ENCODE results near the gene NAIF1.
A peak's percentile ranks its signal among the peaks of the same experiment; 100 is the strongest.

The NAIF1 gene

GRCh38 chr9:128096616-128097536 is 29.8 kb upstream of the NAIF1 start:
- Mint-ChIP-seq H3K4me1 (peaks cover 93% of the 10 kb centered on the region), H3K27ac (peak overlapping the region in 1 of 2 donors; percentile 48), H3K9me3 (no peaks in the 10 kb centered on the region), H3K4me3 (no peak overlapping the region), H3K27me3 (no peaks in the 10 kb centered on the region)
- ATAC-seq (no peak), DNase-seq (no peak)

DNA sequence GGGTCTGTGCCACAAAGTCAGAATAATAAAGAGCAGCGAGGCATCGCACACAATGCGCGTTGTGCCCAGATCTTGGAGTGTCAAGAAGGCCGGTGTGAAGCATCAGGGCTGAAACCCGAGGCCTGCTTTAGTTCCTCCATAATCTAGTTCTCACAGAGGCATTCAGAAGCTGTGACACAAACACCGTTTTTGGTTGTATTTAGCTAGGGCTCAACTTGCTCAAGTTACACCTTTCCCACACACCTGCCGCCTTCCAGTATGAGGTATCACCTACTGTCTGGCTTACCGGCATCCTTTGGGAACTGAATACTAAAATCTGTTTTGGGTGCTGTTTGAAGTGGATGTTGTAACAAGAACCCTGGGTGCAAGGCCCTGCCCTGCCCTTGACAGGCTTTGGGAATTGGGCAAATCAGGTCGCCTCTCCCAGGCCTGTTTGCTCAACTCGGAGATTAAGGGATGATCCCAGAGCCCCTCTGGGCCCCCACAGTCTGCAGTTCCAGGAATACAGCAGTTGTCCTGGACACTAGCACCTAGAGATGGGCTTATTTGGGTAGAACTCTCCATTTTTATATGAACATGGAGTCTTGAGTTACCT is 27.9 kb upstream of the NAIF1 start:
- Mint-ChIP-seq H3K27ac (peak overlapping the region in 1 of 2 donors; percentile 99), H3K27me3 (no peaks in the 10 kb centered on the region), H3K4me1 (peaks cover 94% of the 10 kb centered on the region), H3K9me3 (no peaks in the 10 kb centered on the region), H3K4me3 (peak overlapping the region; percentile 78 to 79)
- ATAC-seq, result no peak
- no peak for DNase-seq

DNA sequence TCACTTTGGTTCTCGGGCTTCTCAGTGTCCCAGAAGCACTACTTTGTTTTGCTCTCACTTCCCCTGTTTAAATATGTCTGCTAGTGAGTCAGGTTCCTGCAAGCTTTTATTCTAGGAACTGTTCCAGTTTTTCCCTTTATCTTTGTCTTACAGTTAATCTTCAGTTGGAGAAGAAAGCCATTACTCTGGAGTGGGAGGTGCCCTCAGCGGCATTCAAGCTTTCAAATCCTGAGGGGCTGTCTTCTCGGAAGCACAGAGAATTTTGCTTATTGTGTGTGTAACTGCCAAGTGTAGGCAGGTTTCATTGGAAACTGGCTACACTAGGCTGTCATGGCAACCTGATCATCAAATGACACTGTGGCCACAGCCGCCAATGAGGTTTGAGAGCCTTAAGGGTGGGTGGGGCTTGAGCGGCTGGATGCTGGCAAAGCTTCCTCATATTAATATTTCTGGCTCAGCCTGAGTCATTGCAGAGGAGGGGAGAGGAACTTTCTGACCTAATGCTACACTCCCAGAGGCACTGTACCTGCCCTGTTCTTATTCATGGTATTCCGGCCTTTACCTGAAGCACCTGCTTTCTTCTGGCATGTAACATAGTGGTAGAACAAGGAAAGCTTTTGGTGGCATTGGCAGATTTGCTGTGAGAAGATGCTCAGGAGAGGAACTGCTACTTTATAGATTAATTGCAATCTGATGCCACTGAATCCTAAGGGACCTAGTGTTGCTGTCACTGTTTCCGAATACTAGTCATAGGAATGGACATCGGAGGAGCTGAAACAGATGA is 27.2 kb upstream of the NAIF1 start:
- peak; percentile 62 to 80 for DNase-seq
- peak; percentile 95 for ATAC-seq
- no peaks in the 10 kb centered on the region for H3K27me3 Mint-ChIP-seq

DNA sequence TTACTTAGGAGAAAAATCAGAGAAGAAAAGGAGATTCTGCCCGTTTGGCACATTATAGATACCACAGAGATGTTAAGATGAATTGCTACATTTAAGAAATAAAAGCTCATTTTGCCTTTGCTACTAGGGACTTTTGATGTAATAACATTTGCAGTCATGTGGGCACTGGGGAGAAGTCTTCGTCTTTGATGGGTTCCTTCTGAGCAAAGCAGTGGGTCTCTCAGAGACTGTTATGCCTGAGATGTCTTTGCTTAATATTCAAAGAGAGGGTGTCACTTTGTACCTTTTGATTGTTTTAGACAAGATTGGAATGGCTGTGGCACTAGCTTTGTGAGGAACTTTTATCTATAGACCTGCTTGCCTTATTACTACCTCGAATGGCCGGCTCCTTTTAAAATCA is 25.9 kb upstream of the NAIF1 start:
- ATAC-seq, result no peak
- Mint-ChIP-seq H3K9me3 (no peaks in the 10 kb centered on the region), H3K4me1 (peaks cover 90% of the 10 kb centered on the region), H3K4me3 (peak overlapping the region; percentile 79 to 80), H3K27ac (peak overlapping the region; percentile 77 to 96), H3K27me3 (no peaks in the 10 kb centered on the region)
- no peak for DNase-seq

More for the DNA sequence above, 27.2 kb upstream of the NAIF1 start:
- H3K4me1 Mint-ChIP-seq, result peaks cover 94% of the 10 kb centered on the region
- H3K9me3 Mint-ChIP-seq, result no peaks in the 10 kb centered on the region
- H3K27ac Mint-ChIP-seq, result peak overlapping the region; percentile 96 to 99
- H3K4me3 Mint-ChIP-seq, result peak overlapping the region; percentile 78 to 79

- no peak for DNase-seq
- H3K27ac Mint-ChIP-seq, result peak overlapping the region in 1 of 2 donors; percentile 96
- peak overlapping the region; percentile 79 to 80 for H3K4me3 Mint-ChIP-seq
- peaks cover 89% of the 10 kb centered on the region for H3K4me1 Mint-ChIP-seq
- no peaks in the 10 kb centered on the region for H3K27me3 Mint-ChIP-seq
- no peaks in the 10 kb centered on the region for H3K9me3 Mint-ChIP-seq
- ATAC-seq, result no peak
Observed at GRCh38 chr9:128092199-128092977, 25.3 kb upstream of the NAIF1 start.

GRCh38 chr9:128091571-128091970 is 24.5 kb upstream of the NAIF1 start:
- no peaks in the 10 kb centered on the region for H3K9me3 Mint-ChIP-seq
- DNase-seq (no peak), ATAC-seq (no peak)
- H3K4me1 Mint-ChIP-seq, result peaks cover 81% of the 10 kb centered on the region
- peak overlapping the region; percentile 70 to 76 for H3K4me3 Mint-ChIP-seq
- H3K27ac Mint-ChIP-seq, result peak overlapping the region; percentile 74 to 85
- no peaks in the 10 kb centered on the region for H3K27me3 Mint-ChIP-seq

DNA sequence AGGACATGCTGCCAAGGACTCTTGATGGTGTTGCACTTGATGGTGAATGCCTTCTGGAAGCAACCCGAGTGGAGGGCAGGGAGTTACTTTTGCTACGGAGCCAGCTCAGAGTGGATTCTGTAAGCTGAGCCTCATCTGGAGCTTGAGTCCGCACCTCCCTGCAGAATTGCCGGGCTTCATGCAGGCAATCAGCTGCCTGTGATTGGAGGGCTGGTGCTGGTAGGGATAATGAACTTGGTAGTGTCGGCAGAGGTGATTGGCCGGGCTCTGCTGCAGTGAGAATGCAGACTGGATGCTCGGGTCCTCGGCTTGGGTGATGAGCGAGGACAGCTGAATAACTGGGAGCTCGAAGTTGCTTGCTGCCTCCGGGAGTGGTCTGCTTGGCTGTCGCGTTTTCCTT is 24.0 kb upstream of the NAIF1 start:
- no peaks in the 10 kb centered on the region for H3K27me3 Mint-ChIP-seq
- no peak for ATAC-seq
- H3K9me3 Mint-ChIP-seq, result no peaks in the 10 kb centered on the region
- DNase-seq, result no peak
- peaks cover 77% of the 10 kb centered on the region for H3K4me1 Mint-ChIP-seq
- peak overlapping the region in 1 of 2 donors; percentile 44 for H3K4me3 Mint-ChIP-seq
- peak overlapping the region in 1 of 2 donors; percentile 78 for H3K27ac Mint-ChIP-seq

DNA sequence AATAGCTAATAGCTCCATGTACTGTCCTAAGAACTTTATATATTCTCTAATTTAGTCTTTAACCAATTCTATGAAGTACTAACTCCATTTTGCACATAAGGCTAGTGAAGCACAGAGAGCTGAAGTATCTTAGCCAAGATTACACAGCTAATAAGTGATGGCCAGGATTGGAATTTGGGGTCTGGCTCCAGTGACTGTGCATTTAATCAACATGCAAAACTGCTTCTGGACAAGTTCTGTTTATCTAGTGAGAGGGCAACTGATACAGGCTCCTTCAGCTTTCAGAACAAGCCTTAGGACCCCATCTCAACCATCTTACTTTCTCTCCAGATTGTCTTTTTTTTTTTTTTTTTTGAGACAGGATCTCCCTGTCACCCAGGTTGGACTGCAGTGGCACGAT is 22.2 kb upstream of the NAIF1 start:
- no peak for DNase-seq
- H3K4me3 Mint-ChIP-seq, result no peak overlapping the region
- no peak overlapping the region for H3K27ac Mint-ChIP-seq
- ATAC-seq, result no peak
- no peaks in the 10 kb centered on the region for H3K27me3 Mint-ChIP-seq
- H3K4me1 Mint-ChIP-seq, result peaks cover 73% of the 10 kb centered on the region
- H3K9me3 Mint-ChIP-seq, result no peaks in the 10 kb centered on the region

- ATAC-seq (peak; percentile 42), DNase-seq (no peak)
- peak overlapping the region in 1 of 2 donors; percentile 33 for H3K4me3 Mint-ChIP-seq
- H3K27ac Mint-ChIP-seq, result no peak overlapping the region
- H3K9me3 Mint-ChIP-seq, result no peaks in the 10 kb centered on the region
- no peaks in the 10 kb centered on the region for H3K27me3 Mint-ChIP-seq
- peaks cover 70% of the 10 kb centered on the region for H3K4me1 Mint-ChIP-seq
Observed at GRCh38 chr9:128088253-128088945, 21.3 kb upstream of the NAIF1 start.

GRCh38 chr9:128087262-128087661 is 20.1 kb upstream of the NAIF1 start:
- DNase-seq (no peak), ATAC-seq (no peak)
- H3K9me3 Mint-ChIP-seq, result no peaks in the 10 kb centered on the region
- H3K4me3 Mint-ChIP-seq, result no peak overlapping the region
- H3K27ac Mint-ChIP-seq, result no peak overlapping the region
- H3K27me3 Mint-ChIP-seq, result no peaks in the 10 kb centered on the region
- H3K4me1 Mint-ChIP-seq, result peaks cover 63% of the 10 kb centered on the region

DNA sequence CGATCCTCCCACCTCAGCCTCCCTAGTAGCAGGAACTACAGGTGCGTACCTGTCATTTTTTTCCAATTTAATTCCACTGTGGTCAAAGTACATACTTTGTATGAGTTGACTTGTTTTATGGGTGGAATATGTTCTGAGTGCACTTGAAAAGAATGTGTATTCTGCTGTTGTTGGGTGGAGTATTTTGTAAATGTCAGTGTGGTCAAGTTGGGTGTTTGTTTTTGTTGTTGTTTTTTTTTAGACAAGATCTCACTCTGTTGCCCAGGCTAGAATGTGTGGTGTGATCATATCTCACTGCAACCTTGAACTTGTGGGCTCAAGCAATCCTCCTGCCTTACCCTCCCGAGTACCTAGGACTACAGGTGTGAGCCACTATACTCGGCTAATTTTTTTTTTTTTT is 18.8 kb upstream of the NAIF1 start:
- Mint-ChIP-seq H3K4me1 (peaks cover 63% of the 10 kb centered on the region), H3K27me3 (no peaks in the 10 kb centered on the region), H3K27ac (no peak overlapping the region), H3K9me3 (no peaks in the 10 kb centered on the region), H3K4me3 (no peak overlapping the region)
- no peak for ATAC-seq
- DNase-seq, result no peak

DNA sequence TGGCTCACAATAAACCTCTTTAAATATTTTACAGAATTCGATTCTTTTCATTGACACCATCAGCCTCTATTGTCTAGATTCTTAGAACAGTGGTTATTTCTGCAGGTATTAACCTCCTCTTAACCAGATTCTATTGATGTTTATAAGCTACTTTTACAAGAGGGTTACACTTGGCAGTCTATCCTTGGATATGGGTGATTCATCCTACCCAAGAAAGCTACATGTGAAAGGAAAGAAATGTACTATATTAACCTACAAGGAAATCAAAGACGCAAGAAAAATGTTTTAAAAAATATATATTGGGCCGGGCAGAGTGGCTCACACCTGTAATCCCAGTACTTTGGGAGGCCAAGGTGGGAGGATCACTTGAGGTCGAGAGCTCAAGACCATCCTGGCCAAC is 17.6 kb upstream of the NAIF1 start:
- no peak overlapping the region for H3K4me3 Mint-ChIP-seq
- H3K27ac Mint-ChIP-seq, result no peak overlapping the region
- ATAC-seq, result no peak
- DNase-seq, result no peak
- H3K4me1 Mint-ChIP-seq, result peaks cover 60% of the 10 kb centered on the region
- no peaks in the 10 kb centered on the region for H3K9me3 Mint-ChIP-seq
- no peaks in the 10 kb centered on the region for H3K27me3 Mint-ChIP-seq

- H3K4me1 Mint-ChIP-seq, result peaks cover 65% of the 10 kb centered on the region
- ATAC-seq (no peak), DNase-seq (no peak)
- H3K4me3 Mint-ChIP-seq, result no peak overlapping the region
- H3K27me3 Mint-ChIP-seq, result no peaks in the 10 kb centered on the region
- no peaks in the 10 kb centered on the region for H3K9me3 Mint-ChIP-seq
- H3K27ac Mint-ChIP-seq, result peak overlapping the region in 1 of 2 donors; percentile 27
Observed at GRCh38 chr9:128082151-128082550, 15.0 kb upstream of the NAIF1 start.

- H3K4me1 Mint-ChIP-seq, result peaks cover 73% of the 10 kb centered on the region
- H3K9me3 Mint-ChIP-seq, result no peaks in the 10 kb centered on the region
- no peak for ATAC-seq
- no peak overlapping the region for H3K27ac Mint-ChIP-seq
- H3K4me3 Mint-ChIP-seq, result no peak overlapping the region
- no peak for DNase-seq
- no peaks in the 10 kb centered on the region for H3K27me3 Mint-ChIP-seq
Observed at GRCh38 chr9:128081056-128081455, 13.9 kb upstream of the NAIF1 start.
